SH-SY5Y (cell line): ENCODE measurements around the gene KRT38.

ENCODE experiments used
- GATA2 ChIP-seq: IDR thresholded peaks from 2 replicates; pipeline ENCODE4 v1.6.1; 2011; ENCODE audit warnings: mild to moderate bottlenecking, low read depth, low read length
- GATA3 ChIP-seq: IDR thresholded peaks from 2 replicates; pipeline ENCODE4 v1.6.1; 2011; ENCODE audit warnings: low read depth, mild to moderate bottlenecking, low read length, moderate library complexity

Gene KRT38

DNA sequence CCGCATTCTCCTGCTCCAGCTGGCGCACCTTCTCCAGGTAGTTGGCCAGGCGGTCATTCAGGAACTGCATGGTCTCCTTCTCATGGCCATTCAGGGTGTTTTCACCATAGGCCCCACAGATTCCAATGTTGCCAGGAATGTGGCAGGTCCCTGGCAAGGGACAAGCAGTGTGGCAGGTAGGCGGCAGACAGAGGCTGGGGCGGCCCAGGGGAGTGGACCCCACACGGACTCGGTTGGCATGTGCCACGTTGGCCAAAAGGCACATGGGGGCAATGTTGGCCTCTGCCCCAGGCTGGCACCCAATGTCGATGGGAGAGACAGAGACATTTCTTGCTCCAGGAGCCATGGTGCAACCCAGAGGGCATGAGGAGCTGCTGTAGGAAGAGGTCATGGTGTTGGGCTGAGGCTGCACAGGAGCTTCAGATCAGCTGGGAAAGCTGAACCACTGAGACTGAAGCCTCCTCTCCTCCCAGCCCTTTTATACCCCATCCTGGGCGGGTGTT is at the start of gene KRT38:
Gene KRT38, minus strand, starts transcription at position 453 of the 503 bp plus-strand sequence. Its CDS starts 62 bp downstream, at position 391.
- no peak for TF ChIP-seq GATA2
- no peak for TF ChIP-seq GATA3

DNA sequence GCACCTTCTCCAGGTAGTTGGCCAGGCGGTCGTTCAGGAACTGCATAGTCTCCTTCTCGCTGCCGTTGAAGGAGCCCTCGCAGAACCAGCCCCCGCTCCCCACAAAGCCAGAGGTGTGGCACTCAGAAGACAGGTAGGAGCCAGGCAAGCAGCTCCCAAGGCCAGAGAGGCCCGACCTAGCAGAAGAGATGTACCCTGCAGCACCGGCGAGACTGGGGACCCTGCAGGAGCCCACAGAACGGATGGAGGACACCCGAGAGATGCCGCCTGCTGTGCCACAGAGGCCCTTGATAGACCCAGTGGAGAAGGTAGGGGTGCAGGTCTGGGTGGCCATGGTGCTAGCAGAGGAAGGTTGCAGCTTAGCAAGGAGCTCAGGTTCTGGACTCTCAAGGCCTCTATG is 48.7 kb upstream of the KRT38 start, which contains the start of gene KRT36:
Gene KRT36, minus strand, starts transcription at position 380 of the 400 bp plus-strand sequence. Its CDS starts 46 bp downstream, at position 334.
- TF ChIP-seq GATA3 = no peak
- TF ChIP-seq GATA2 = no peak

- no peak for TF ChIP-seq GATA2
- no peak for TF ChIP-seq GATA3
Observed at GRCh38 chr17:41486809-41487530, 46.2 kb upstream of the KRT38 start.

DNA sequence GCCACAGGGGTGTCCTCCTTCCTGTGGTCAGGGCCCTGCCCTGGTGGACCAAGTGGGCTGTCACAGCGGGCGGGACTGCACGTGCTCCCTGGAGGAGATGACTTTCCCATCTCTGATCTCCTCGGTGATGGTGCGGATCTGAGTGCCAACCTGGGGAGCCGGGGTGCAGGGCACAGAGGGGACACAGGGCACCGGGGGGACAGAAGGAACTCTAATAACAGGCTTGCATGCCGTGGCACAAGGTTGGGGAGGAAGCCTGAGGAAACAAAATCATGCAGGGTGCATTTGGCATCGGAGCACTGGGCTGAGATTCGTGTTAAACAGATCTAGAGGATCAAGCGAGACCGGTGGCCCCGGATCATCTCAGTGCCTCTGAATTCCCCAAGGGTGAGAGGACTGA is 45.5 kb upstream of the KRT38 start:
- TF ChIP-seq GATA2 = no peak
- TF ChIP-seq GATA3 = no peak

DNA sequence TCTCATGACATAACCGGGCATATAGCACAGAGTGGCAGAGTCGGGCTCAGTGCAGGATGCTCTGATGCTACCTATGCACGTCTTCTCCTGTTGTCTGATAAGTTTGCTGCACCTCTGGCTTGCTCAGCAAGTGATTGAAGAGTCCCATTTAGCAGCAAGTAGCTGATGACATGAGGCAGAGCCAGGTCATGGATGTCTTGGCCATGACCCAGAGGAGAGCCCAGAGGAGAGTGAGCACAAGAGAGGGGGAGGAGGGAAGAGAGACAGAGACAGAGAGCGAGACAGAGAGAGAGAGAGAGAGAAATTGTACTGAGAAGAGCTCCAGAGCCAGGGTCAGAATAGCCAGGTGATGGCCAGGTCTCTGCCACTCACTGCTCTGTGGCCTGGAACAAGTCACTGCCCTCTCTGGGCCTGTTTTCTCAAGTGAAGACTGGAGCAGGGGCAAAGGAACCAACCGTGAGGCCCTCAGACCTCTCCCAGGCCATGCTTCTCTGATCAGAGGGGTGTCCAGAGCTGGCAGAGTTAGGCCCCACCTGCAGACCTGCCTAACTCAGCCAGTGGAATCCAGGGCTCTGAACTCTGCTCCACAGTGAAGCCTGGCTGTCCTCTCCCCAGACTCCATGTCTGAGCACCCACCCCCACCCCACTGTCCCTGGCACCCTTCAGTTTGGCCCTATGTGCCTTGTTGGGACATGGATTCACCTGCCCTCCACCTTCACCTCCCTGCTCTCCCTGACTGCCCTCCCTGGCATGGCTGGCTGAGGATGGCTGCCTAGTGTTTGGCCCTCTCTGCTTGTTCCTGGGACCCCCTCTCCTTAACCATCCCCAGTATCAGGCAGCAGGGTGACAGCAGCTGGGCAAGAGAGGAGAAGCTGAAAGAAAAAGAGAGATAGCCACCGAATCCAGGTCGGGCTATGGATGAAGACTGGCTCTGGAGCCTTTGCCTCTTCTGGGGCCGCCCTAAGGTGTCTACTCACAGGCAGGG is 44.4 kb upstream of the KRT38 start:
- TF ChIP-seq GATA3 (no peak), GATA2 (no peak)

DNA sequence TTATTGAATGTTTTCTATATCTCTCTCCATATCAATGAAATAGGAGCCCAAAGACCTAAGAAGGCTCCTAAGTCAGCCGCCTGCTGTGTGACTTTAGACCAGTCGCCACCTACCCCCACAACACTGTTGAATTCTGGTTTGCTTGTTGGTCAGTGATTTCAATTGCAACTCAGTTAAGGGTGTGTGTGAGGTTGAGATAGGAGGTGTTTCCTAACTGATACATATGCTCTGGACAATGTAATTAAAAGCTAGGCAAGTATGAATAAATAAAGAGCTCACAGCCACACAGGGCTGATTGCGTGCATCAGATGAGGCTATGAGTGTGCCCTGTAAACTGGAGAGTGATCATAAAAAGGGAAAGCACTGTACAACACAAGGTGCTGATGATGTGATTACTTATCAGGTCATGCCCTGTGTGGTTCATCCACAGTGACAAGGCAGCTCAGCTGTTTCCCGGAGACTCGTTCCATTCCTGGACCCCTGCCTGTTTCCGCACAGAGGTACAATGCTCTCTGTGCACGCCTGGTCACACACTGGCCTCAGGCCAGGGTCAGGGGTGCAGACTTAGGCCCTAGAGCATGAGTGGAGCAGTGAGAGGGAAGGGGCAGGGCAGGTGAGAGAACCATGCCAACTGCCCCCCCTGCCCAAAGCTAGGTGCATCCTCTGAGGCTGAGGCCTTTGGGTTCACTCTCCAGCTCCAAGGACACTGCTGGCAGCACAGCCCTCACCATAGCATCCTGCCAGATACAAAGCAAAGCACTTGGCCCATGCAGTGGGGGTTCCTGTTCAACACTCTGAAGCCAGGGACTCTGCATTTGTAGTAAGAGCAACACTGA is 43.4 kb upstream of the KRT38 start:
- TF ChIP-seq GATA3 = no peak
- TF ChIP-seq GATA2 = no peak

- TF ChIP-seq GATA2 (no peak), GATA3 (no peak)
Observed at GRCh38 chr17:41483531-41483930, 42.7 kb upstream of the KRT38 start.

- no peak for TF ChIP-seq GATA3
- TF ChIP-seq GATA2 = no peak
Observed at GRCh38 chr17:41481036-41481435, 40.3 kb upstream of the KRT38 start, which contains the start of gene KRT35. TSS of gene KRT35 (minus strand) at chr17:41481151. CDS start at chr17:41481097, 54 bp downstream.

DNA sequence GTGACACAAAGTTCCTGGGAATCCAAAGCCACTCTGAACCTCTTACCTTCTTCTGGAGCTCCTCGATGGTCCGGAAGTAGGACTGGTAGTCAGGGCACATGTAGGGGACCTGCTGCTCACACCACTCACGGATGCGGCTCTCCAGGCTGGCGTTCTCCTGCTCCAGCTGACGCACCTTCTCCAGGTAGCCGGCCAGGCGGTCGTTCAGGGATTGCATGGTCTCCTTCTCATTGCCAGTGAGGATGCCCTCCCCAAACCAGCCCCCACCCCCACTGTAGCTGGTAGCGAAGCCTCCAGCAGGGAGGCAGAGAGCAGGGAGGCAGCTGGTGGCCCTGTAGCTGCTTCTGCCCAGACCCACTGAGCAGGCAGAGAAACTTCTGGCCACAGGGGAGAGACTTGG is 39.8 kb upstream of the KRT38 start:
- TF ChIP-seq GATA3 (no peak), GATA2 (no peak)

DNA sequence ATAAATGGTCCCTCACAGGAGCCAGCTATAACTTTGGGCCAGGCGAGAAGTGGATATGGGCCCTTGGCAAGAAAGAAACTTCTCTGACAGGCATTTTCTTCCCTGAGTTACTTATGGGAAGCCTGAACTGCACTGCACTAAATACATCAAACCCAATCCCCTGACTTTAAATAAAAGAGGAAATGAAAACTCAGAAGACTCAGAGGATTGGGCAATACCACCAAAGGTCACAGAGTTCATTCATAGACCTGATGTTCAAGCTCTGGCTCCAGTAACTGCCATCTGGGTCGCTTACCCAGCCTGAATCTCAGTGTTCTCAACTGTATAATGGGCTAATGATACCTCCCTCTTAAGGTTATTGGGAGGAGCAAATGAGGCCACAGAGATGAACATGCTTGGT is 39.4 kb upstream of the KRT38 start:
- TF ChIP-seq GATA2 (no peak), GATA3 (no peak)

DNA sequence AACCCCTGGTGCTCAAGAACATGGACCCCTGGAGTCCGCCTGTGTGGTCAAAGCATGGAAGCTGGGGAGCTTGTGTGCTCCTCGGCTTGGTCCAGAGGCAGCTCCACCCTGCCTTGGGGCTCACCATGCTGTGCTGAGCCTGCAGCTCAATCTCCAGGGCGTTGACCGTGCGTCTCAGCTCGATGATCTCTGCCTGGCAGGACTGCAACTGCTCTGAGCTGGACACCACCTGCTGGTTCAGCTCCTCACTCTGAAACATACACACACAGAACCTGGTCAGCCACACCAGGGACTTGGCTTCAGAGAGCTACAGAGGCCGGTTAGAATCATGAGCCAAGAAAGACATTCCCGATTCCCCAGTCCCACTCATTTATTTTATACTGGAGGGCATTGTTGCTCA is 37.5 kb upstream of the KRT38 start:
- TF ChIP-seq GATA2 = no peak
- no peak for TF ChIP-seq GATA3

DNA sequence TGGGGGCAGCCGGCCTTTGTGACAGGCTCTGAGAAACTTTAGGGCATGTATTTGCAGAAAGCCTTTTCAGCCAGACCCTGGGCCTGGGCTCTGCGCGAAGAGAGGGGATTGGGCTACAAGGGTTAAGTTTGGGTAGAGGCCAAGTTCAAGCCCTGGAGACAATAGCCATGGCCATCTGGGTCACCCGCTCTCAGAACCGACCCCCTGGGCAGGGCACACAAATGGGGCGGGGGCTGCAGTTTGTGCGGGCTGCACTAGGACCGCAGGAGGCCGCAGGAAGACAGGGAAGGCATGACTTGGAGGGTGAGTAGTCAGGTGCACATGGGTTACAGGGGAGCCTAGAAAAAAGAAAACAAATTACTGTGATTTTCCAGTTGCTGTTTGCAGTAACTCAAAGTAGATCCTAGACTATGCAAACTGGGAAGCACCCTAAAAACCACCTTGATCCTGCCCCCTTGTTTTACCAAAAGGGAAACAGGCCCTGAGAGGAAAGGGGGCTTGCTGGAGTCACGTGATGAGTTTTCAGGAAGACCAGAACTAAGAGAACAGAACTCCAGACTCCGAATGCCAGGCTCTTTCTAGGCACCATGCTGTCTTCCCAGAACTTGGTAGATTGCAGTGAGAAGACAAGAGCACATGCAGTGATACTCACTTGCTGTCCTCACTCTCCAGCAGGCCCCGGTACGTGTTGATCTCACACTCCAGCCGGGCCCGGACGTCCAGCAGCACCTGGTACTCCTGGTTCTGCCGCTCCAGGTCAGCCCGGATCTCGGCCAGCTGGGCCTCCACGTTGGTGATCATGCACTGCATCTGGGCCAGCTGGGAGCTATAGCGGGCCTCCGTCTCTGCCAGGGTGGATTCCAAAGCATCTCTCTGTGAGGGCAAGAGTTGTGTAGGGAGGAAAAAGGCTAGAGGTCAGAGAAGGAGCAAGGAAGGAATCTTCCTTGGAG is 36.4 kb upstream of the KRT38 start:
- TF ChIP-seq GATA2 = no peak
- TF ChIP-seq GATA3 = no peak
